HEK293 (cell line): ENCODE data around the gene LHFPL5.

ENCODE experiments used
- CTCF ChIA-PET: fragments of 350-600 bp; formaldehyde crosslinking; extraction: SDS; loops from one replicate; lab custom pipeline; 2021; ENCODE audit warnings: antibody characterized with exemption; lab: Yijun Ruan, JAX
- POLR2A ChIA-PET: fragments of 300-600 bp; formaldehyde crosslinking; extraction: SDS; loops from one replicate; lab custom pipeline; 2020; ENCODE audit warnings: antibody characterized with exemption, inconsistent platforms; lab: Yijun Ruan, JAX
- H3K27ac ChIP-seq: fragments of 200-500 bp; sonication (Bioruptor generic); 2 replicates; pipeline ENCODE4 v1.5.1; 2014; ENCODE audit warnings: low read depth, low read length, control low read depth, inconsistent platforms; ENCODE audit errors: extremely low read depth
- H3K36me3 ChIP-seq, 2 experiments: fragments of 200-500 bp in 1 of 2; sonication (Bioruptor generic) in 1 of 2; 1 replicate in 1 of 2; 2 replicates in 1 of 2; pipeline ENCODE4 v1.5.1; 2014 to 2017; ENCODE audit warnings: inconsistent platforms in 2 of 2, low read length in 2 of 2; ENCODE audit not compliant: control insufficient read depth in 2 of 2, insufficient read depth in 1 of 2
- H3K4me1 ChIP-seq: fragments of 200-500 bp; sonication (Bioruptor generic); 2 replicates; pipeline ENCODE4 v1.5.1; 2014; ENCODE audit warnings: mild to moderate bottlenecking, low read length, inconsistent platforms; ENCODE audit not compliant: control insufficient read depth, insufficient read depth
- H3K4me3 ChIP-seq: 2 replicates; pipeline ENCODE4 v1.5.1; 2011; ENCODE audit warnings: low read depth, mild to moderate bottlenecking, control low read depth, low read length, moderate library complexity
- H3K9me3 ChIP-seq: fragments of 200-500 bp; sonication (Bioruptor generic); 2 replicates; pipeline ENCODE4 v1.5.1; 2014; ENCODE audit warnings: low read depth, low read length, inconsistent platforms; ENCODE audit not compliant: control insufficient read depth, insufficient read depth
- BCL6B ChIP-seq: fragments of 450-650 bp; formaldehyde crosslinking; IDR thresholded peaks from 2 replicates; pipeline ENCODE4 v1.5.1; 2017; ENCODE audit warnings: missing biosample characterization, missing genetic modification characterization
- MYNN ChIP-seq: fragments of 450-650 bp; formaldehyde crosslinking; IDR thresholded peaks from 2 replicates; pipeline ENCODE4 v1.5.1; 2016; ENCODE audit warnings: missing biosample characterization, missing genetic modification characterization, borderline replicate concordance
- PATZ1 ChIP-seq: fragments of 450-650 bp; formaldehyde crosslinking; IDR thresholded peaks from 2 replicates; pipeline ENCODE4 v1.5.1; 2016; ENCODE audit warnings: missing biosample characterization, missing genetic modification characterization
- SALL2 ChIP-seq: fragments of 450-650 bp; formaldehyde crosslinking; IDR thresholded peaks from 2 replicates; pipeline ENCODE4 v1.5.0; 2017; ENCODE audit warnings: missing biosample characterization, mild to moderate bottlenecking, missing genetic modification characterization, borderline replicate concordance
- TSHZ1 ChIP-seq: fragments of 450-650 bp; formaldehyde crosslinking; IDR thresholded peaks from 2 replicates; pipeline ENCODE4 v1.5.1; 2016; ENCODE audit warnings: missing biosample characterization, missing genetic modification characterization, borderline replicate concordance
- ZBTB21 ChIP-seq: fragments of 450-650 bp; formaldehyde crosslinking; IDR thresholded peaks from 2 replicates; pipeline ENCODE4 v1.5.1; 2017; ENCODE audit warnings: missing biosample characterization, missing genetic modification characterization
- ZIC2 ChIP-seq: fragments of 450-650 bp; formaldehyde crosslinking; IDR thresholded peaks from 2 replicates; pipeline ENCODE4 v1.5.1; 2016; ENCODE audit warnings: missing biosample characterization, missing genetic modification characterization
- ZNF114 ChIP-seq: fragments of 450-650 bp; formaldehyde crosslinking; IDR thresholded peaks from 2 replicates; pipeline ENCODE4 v1.5.0; 2017; ENCODE audit warnings: missing biosample characterization, missing genetic modification characterization
- ZNF202 ChIP-seq: fragments of 450-650 bp; formaldehyde crosslinking; IDR thresholded peaks from 2 replicates; pipeline ENCODE4 v1.5.1; 2016; ENCODE audit warnings: missing biosample characterization, missing genetic modification characterization, borderline replicate concordance
- ZNF248 ChIP-seq: fragments of 450-650 bp; formaldehyde crosslinking; IDR thresholded peaks from 2 replicates; pipeline ENCODE4 v1.5.1; 2017; ENCODE audit warnings: missing biosample characterization, missing genetic modification characterization
- ZNF266 ChIP-seq: fragments of 450-650 bp; formaldehyde crosslinking; IDR thresholded peaks from 2 replicates; pipeline ENCODE4 v1.5.1; 2016; ENCODE audit warnings: missing biosample characterization, missing genetic modification characterization, low read depth
- ZNF292 ChIP-seq: fragments of 450-650 bp; formaldehyde crosslinking; IDR thresholded peaks from 2 replicates; pipeline ENCODE4 v1.5.1; 2016; ENCODE audit warnings: low read depth, missing biosample characterization, missing genetic modification characterization, borderline replicate concordance
- ZNF302 ChIP-seq: fragments of 450-650 bp; formaldehyde crosslinking; IDR thresholded peaks from 2 replicates; pipeline ENCODE4 v1.5.1; 2016; ENCODE audit warnings: missing biosample characterization, missing genetic modification characterization, low read depth
- ZNF560 ChIP-seq: fragments of 450-650 bp; formaldehyde crosslinking; IDR thresholded peaks from 2 replicates; pipeline ENCODE4 v1.5.1; 2017; ENCODE audit warnings: missing biosample characterization, missing genetic modification characterization, borderline replicate concordance
- ZNF561 ChIP-seq: fragments of 450-650 bp; IDR thresholded peaks from 2 replicates; pipeline ENCODE4 v1.5.1; 2018; ENCODE audit warnings: missing biosample characterization, missing genetic modification characterization, borderline replicate concordance
- ZNF585B ChIP-seq: fragments of 450-650 bp; formaldehyde crosslinking; IDR thresholded peaks from 2 replicates; pipeline ENCODE4 v1.5.1; 2016; ENCODE audit warnings: missing biosample characterization, missing genetic modification characterization
- ZNF768 ChIP-seq: fragments of 450-650 bp; formaldehyde crosslinking; IDR thresholded peaks from 2 replicates; pipeline ENCODE4 v1.5.1; 2018; ENCODE audit warnings: missing biosample characterization, mild to moderate bottlenecking, missing genetic modification characterization
- TF ChIP-seq, protein P1 (sequence below): fragments of 450-650 bp; formaldehyde crosslinking; IDR thresholded peaks from 2 replicates; pipeline ENCODE4 v1.5.1; 2016; ENCODE audit warnings: missing biosample characterization, missing genetic modification characterization
- TF ChIP-seq, protein P2 (sequence below): fragments of 450-650 bp; formaldehyde crosslinking; IDR thresholded peaks from 2 replicates; pipeline ENCODE4 v1.5.1; 2017; ENCODE audit warnings: missing biosample characterization, missing genetic modification characterization
- TF ChIP-seq, protein P3 (sequence below): fragments of 450-650 bp; formaldehyde crosslinking; IDR thresholded peaks from 2 replicates; pipeline ENCODE4 v1.5.1; 2017; ENCODE audit warnings: missing biosample characterization, mild to moderate bottlenecking, missing genetic modification characterization, moderate library complexity

Gene LHFPL5

GRCh38 chr6:35831257-35832007, 26.3 kb downstream of the LHFPL5 start (continued):
- TF ChIP-seq ZNF248 (no peak), ZBTB21 (tag by site-specific recombination) (no peak), ZNF561 (tag by site-specific recombination) (no peak), ZNF202 (tag by site-specific recombination) (no peak), ZIC2 (tag by site-specific recombination) (no peak), ZNF585B (tag by site-specific recombination) (no peak), ZNF768 (no peak), ZNF266 (tag by site-specific recombination) (no peak)

GRCh38 chr6:35833536-35833935, 28.4 kb downstream of the LHFPL5 start:
- ChIA-PET POLR2A (no interaction called here), CTCF (interaction anchor here (0.6 kb wide), 1 partner anchor 9 kb away, joined by 4 read pairs; no protein-coding TSS in a partner anchor)
- no peak overlapping the region for H3K27ac ChIP-seq
- peaks cover 22 to 53% of the 10 kb centered on the region in 2 experiments; a peak in 2 of 3 replicates for H3K36me3 ChIP-seq
- no peaks in the 10 kb centered on the region for H3K4me1 ChIP-seq
- no peak overlapping the region for H3K4me3 ChIP-seq
- no peaks in the 10 kb centered on the region for H3K9me3 ChIP-seq
- TF ChIP-seq SALL2 (tag by site-specific recombination): no peak
- TF ChIP-seq TSHZ1 (tag by site-specific recombination): no peak
- no peak for TF ChIP-seq ZNF292 (tag by site-specific recombination)
- no peak for TF ChIP-seq PATZ1 (tag by site-specific recombination)
- no peak for TF ChIP-seq ZIC2 (tag by site-specific recombination)
- TF ChIP-seq ZNF302 (tag by site-specific recombination): no peak
- no peak for TF ChIP-seq ZNF114 (tag by site-specific recombination)

GRCh38 chr6:35839019-35839418, 33.9 kb downstream of the LHFPL5 start:
- Histone ChIP-seq H3K4me3 (no peak overlapping the region), H3K4me1 (no peaks in the 10 kb centered on the region), H3K9me3 (no peaks in the 10 kb centered on the region), H3K36me3 (peaks cover 53 to 89% of the 10 kb centered on the region in 2 experiments), H3K27ac (no peak overlapping the region)
- POLR2A ChIA-PET: no interaction called here
- CTCF ChIA-PET: interaction anchor here (0.7 kb wide), 1 partner anchor 622 kb away, joined by 4 read pairs; no protein-coding TSS in a partner anchor
- TF ChIP-seq, protein P1, sequence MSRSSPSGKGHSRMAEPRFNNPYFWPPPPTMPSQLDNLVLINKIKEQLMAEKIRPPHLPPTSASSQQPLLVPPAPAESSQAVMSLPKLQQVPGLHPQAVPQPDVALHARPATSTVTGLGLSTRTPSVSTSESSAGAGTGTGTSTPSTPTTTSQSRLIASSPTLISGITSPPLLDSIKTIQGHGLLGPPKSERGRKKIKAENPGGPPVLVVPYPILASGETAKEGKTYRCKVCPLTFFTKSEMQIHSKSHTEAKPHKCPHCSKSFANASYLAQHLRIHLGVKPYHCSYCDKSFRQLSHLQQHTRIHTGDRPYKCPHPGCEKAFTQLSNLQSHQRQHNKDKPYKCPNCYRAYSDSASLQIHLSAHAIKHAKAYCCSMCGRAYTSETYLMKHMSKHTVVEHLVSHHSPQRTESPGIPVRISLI (tag by site-specific recombination): no peak
- TF ChIP-seq ZIC2 (tag by site-specific recombination) (no peak), ZNF560 (tag by site-specific recombination) (no peak), MYNN (tag by site-specific recombination) (no peak), BCL6B (tag by site-specific recombination) (no peak)
- TF ChIP-seq, protein P2, sequence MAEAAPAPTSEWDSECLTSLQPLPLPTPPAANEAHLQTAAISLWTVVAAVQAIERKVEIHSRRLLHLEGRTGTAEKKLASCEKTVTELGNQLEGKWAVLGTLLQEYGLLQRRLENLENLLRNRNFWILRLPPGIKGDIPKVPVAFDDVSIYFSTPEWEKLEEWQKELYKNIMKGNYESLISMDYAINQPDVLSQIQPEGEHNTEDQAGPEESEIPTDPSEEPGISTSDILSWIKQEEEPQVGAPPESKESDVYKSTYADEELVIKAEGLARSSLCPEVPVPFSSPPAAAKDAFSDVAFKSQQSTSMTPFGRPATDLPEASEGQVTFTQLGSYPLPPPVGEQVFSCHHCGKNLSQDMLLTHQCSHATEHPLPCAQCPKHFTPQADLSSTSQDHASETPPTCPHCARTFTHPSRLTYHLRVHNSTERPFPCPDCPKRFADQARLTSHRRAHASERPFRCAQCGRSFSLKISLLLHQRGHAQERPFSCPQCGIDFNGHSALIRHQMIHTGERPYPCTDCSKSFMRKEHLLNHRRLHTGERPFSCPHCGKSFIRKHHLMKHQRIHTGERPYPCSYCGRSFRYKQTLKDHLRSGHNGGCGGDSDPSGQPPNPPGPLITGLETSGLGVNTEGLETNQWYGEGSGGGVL (tag by site-specific recombination): no peak
- TF ChIP-seq, protein P3, sequence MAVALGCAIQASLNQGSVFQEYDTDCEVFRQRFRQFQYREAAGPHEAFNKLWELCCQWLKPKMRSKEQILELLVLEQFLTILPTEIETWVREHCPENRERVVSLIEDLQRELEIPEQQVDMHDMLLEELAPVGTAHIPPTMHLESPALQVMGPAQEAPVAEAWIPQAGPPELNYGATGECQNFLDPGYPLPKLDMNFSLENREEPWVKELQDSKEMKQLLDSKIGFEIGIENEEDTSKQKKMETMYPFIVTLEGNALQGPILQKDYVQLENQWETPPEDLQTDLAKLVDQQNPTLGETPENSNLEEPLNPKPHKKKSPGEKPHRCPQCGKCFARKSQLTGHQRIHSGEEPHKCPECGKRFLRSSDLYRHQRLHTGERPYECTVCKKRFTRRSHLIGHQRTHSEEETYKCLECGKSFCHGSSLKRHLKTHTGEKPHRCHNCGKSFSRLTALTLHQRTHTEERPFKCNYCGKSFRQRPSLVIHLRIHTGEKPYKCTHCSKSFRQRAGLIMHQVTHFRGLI (tag by site-specific recombination): no peak
